HepG2 (cell line): ENCODE measurements around the gene NUP133. TPM values are rescaled to one million over a fixed set of nuclear protein-coding genes. Genes with fewer than 3 reads are reported as not detected.

ENCODE experiments used
- ATAC-seq: fragments of 200-7000 bp; cut with Tn5 transposase; 3 replicates; pipeline ENCODE4 v1.9.1; 2020; ENCODE audit warnings: mild to moderate bottlenecking, moderate library complexity
- BruUV-seq: library from RNA; stranded (reverse); fragments of 400-500 nt; replicated peaks from 2 replicates; lab custom pipeline; 2021; lab: Mats Ljungman, UMichigan
- CTCF ChIA-PET: fragments of 300-600 bp; formaldehyde crosslinking; extraction: SDS; loops from one replicate; lab custom pipeline; 2021; ENCODE audit warnings: low total read pairs, inconsistent platforms, low intra/inter-chr PET ratio; lab: Yijun Ruan, JAX
- POLR2A ChIA-PET: fragments of 350-600 bp; sonication (Branson Sonifier 250); formaldehyde crosslinking; loops from one replicate; lab custom pipeline; 2020; ENCODE audit warnings: antibody characterized with exemption, inconsistent platforms; lab: Yijun Ruan, JAX
- DNase-seq: peaks from one replicate; pipeline ENCODE4 v3.0.0-alpha.2; 2015; ENCODE audit warnings: low spot score
- FAIRE-seq: peaks from 3 replicates; lab custom pipeline; 2011; peaks lifted over from hg19 to GRCh38; lab: Jason Lieb, UNC
- H2AFZ ChIP-seq: one replicate; pipeline ENCODE4 v1.6.1; 2011; ENCODE audit warnings: low read length, inconsistent platforms
- H3K27ac ChIP-seq: fragments of 300-600 bp; 3 replicates; pipeline ENCODE4 v1.8.0; 2011; ENCODE audit warnings: mixed run types, mild to moderate bottlenecking, mixed read lengths, low read length, inconsistent platforms; ENCODE audit not compliant: insufficient read depth; ENCODE audit errors: extremely low read length
- H3K27me3 ChIP-seq, 2 experiments: fragments of 200-600 bp in 1 of 2; 2 replicates in 1 of 2; 3 replicates in 1 of 2; pipeline versions ENCODE4 v1.6.0 to v1.8.0; 2011; ENCODE audit warnings: low read length in 2 of 2, mild to moderate bottlenecking in 2 of 2, moderate library complexity in 2 of 2, inconsistent platforms in 1 of 2; ENCODE audit not compliant: insufficient read depth in 2 of 2, control insufficient read depth in 1 of 2
- H3K36me3 ChIP-seq, 2 experiments: fragments of 200-600 bp in 1 of 2; replicated peaks in 1 of 2; 2 replicates in 1 of 2; 3 replicates in 1 of 2; pipeline versions ENCODE4 v1.5.1 to v1.8.0; 2011; ENCODE audit warnings: low read length in 2 of 2, inconsistent platforms in 1 of 2; ENCODE audit not compliant: insufficient read depth in 2 of 2, control insufficient read depth in 1 of 2
- H3K4me1 ChIP-seq: 2 replicates; pipeline ENCODE4 v1.5.1; 2012; ENCODE audit warnings: low read length, inconsistent platforms; ENCODE audit not compliant: insufficient read depth
- H3K4me2 ChIP-seq: 2 replicates; pipeline ENCODE4 v1.6.0; 2011; ENCODE audit warnings: low read depth, low read length, inconsistent platforms
- H3K4me3 ChIP-seq, 3 experiments: fragments of 200-600 bp in 1 of 3; sonication (generic), shearing (Covaris generic) in 1 of 3; replicated peaks in 1 of 3; 2 replicates each; pipeline ENCODE4 v1.5.1; 2011 to 2016; ENCODE audit warnings: low read length in 3 of 3, inconsistent platforms in 2 of 3, low read depth in 2 of 3, mild to moderate bottlenecking in 2 of 3, control low read depth in 1 of 3, mixed read lengths in 1 of 3; ENCODE audit not compliant: insufficient read depth in 1 of 3
- H3K79me2 ChIP-seq: one replicate; pipeline ENCODE4 v1.6.1; 2011; ENCODE audit warnings: low read length, inconsistent platforms; ENCODE audit not compliant: insufficient read depth
- H3K9ac ChIP-seq: 2 replicates; pipeline ENCODE4 v1.6.0; 2011; ENCODE audit warnings: mild to moderate bottlenecking, low read depth, low read length, inconsistent platforms; ENCODE audit not compliant: insufficient read depth
- H3K9me3 ChIP-seq: 2 replicates; pipeline ENCODE4 v1.5.1; 2012; ENCODE audit warnings: mild to moderate bottlenecking, low read length
- H4K20me1 ChIP-seq: 2 replicates; pipeline ENCODE4 v1.6.0; 2011; ENCODE audit warnings: inconsistent platforms, mild to moderate bottlenecking, low read length, moderate library complexity; ENCODE audit not compliant: insufficient read depth
- BORCS8-MEF2B ChIP-seq: sonication (generic); formaldehyde crosslinking; IDR thresholded peaks from 2 replicates; pipeline ENCODE4 v1.8.0; 2022; ENCODE audit warnings: mild to moderate bottlenecking, missing genetic modification reagents
- CEBPB ChIP-seq: IDR thresholded peaks from 2 replicates; pipeline ENCODE4 v1.6.1; 2011; ENCODE audit warnings: low read depth, low read length, improper control_type of control experiment, borderline replicate concordance
- DR1 ChIP-seq: sonication (generic); formaldehyde crosslinking; IDR thresholded peaks from 2 replicates; pipeline ENCODE4 v1.8.0; 2021; ENCODE audit warnings: mild to moderate bottlenecking, missing genetic modification reagents, inconsistent platforms
- ERF ChIP-seq: IDR thresholded peaks from 2 replicates; pipeline ENCODE4 v1.6.1; 2018; ENCODE audit warnings: missing biosample characterization, missing genetic modification reagents
- FOSL1 ChIP-seq: sonication (generic); formaldehyde crosslinking; IDR thresholded peaks from 2 replicates; pipeline ENCODE4 v1.9.0; 2021; ENCODE audit warnings: missing genetic modification reagents, borderline replicate concordance
- GABPA ChIP-seq, 2 experiments: IDR thresholded peaks; 2 replicates each; pipeline ENCODE4 v1.6.1; 2011 to 2016; ENCODE audit warnings: low read depth in 2 of 2, low read length in 1 of 2, missing biosample characterization in 1 of 2, missing genetic modification characterization in 1 of 2
- GLI4 ChIP-seq: sonication (generic); formaldehyde crosslinking; IDR thresholded peaks from 2 replicates; pipeline ENCODE4 v1.5.1; 2020; ENCODE audit warnings: missing genetic modification reagents, mild to moderate bottlenecking, moderate library complexity, borderline replicate concordance
- HMG20B ChIP-seq: conservative IDR thresholded peaks from 2 replicates; pipeline ENCODE4 v1.6.1; 2016; ENCODE audit warnings: missing genetic modification reagents, missing compliant biosample characterization
- IRF2 ChIP-seq: IDR thresholded peaks from 2 replicates; pipeline ENCODE4 v1.6.1; 2018; ENCODE audit warnings: missing genetic modification reagents, missing compliant biosample characterization
- KLF9 ChIP-seq: IDR thresholded peaks from 2 replicates; pipeline ENCODE4 v1.6.1; 2016; ENCODE audit warnings: low read depth
- MXI1 ChIP-seq: IDR thresholded peaks from 3 replicates; pipeline ENCODE4 v1.6.1; 2012; ENCODE audit warnings: low read depth, low read length, inconsistent platforms, borderline replicate concordance
- NCOR1 ChIP-seq: fragments of 200-600 bp; sonication (generic); IDR thresholded peaks from 2 replicates; pipeline ENCODE4 v1.7.0; 2017; ENCODE audit warnings: antibody characterized with exemption, low read length, borderline replicate concordance
- RBM39 ChIP-seq: fragments of 200-400 bp; formaldehyde crosslinking; IDR thresholded peaks from one replicate; pipeline ENCODE4 v1.6.1; 2018; ENCODE audit warnings: antibody characterized with exemption, mild to moderate bottlenecking, low read depth, low read length; ENCODE audit not compliant: poor library complexity, severe bottlenecking
- RFXANK ChIP-seq: IDR thresholded peaks from 2 replicates; pipeline ENCODE4 v1.6.1; 2016
- RORA ChIP-seq: sonication (generic); formaldehyde crosslinking; IDR thresholded peaks from 2 replicates; pipeline ENCODE4 v1.5.0; 2020; ENCODE audit warnings: mild to moderate bottlenecking, missing genetic modification reagents, moderate library complexity
- ZNF234 ChIP-seq: sonication (generic); formaldehyde crosslinking; conservative IDR thresholded peaks from 2 replicates; pipeline ENCODE4 v1.5.1; 2020; ENCODE audit warnings: mild to moderate bottlenecking, missing genetic modification reagents
- ZNF562 ChIP-seq: sonication (generic); formaldehyde crosslinking; IDR thresholded peaks from 2 replicates; pipeline ENCODE4 v1.8.0; 2022; ENCODE audit warnings: missing genetic modification reagents, borderline replicate concordance
- ZNF572 ChIP-seq: sonication (generic); formaldehyde crosslinking; IDR thresholded peaks from 2 replicates; pipeline ENCODE4 v1.5.1; 2020; ENCODE audit warnings: mild to moderate bottlenecking, missing genetic modification reagents
- ZNF737 ChIP-seq: sonication (generic); formaldehyde crosslinking; IDR thresholded peaks from 2 replicates; pipeline ENCODE4 v1.5.0; 2020; ENCODE audit warnings: missing genetic modification reagents, mild to moderate bottlenecking, borderline replicate concordance
- WGBS: methylation state at CpG from one replicate; pipeline ENCODE4 v1.1.6; 2017; ENCODE audit warnings: low lambda C conversion rate; 5-methylcytosine and 5-hydroxymethylcytosine counted together
- in situ Hi-C: cut with HindIII; loops from 2 replicates; pipeline ENCODE4 v1.10.0; 2017; ENCODE audit warnings: low pct_unique_long_range_greater_than_20kb; ENCODE audit not compliant: extremely low pct_ligation_motif_present
- intact Hi-C: fragments of 100-400 bp; cut with micrococcal nuclease; formaldehyde crosslinking; loops from one replicate; pipeline ENCODE4 v1.10.0; 2022; ENCODE audit not compliant: unreplicated experiment
- polyA plus RNA-seq, 8 experiments: library from polyadenylated mRNA; depleted of rRNA in 3 of 8; stranded (reverse) in 7 of 8; unstranded in 1 of 8; fragments of >200 nt; fragmentation: Illumina TruSeq in 4 of 8; extraction: Trizol in 4 of 8; gene quantifications; 2 replicates each; pipeline versions ENCODE4 v1.2.1 to v1.2.3, GENCODE V29; 2011 to 2016; ENCODE audit warnings: low read depth in 4 of 8, missing spikeins in 1 of 8, mixed read lengths in 1 of 8; ENCODE audit not compliant: insufficient read depth in 1 of 8
- total RNA-seq, 5 experiments: library from RNA; depleted of rRNA; stranded (reverse); fragments of >200 nt; fragmentation: Illumina TruSeq; extraction: Trizol; gene quantifications; 2 replicates each; pipeline ENCODE4 v1.2.3, GENCODE V29; 2016; ENCODE audit warnings: low read depth in 1 of 5
- TF ChIP-seq, protein P1 (sequence below): sonication (generic); formaldehyde crosslinking; IDR thresholded peaks from 2 replicates; pipeline ENCODE4 v1.5.1; 2020; ENCODE audit warnings: missing genetic modification reagents, mild to moderate bottlenecking, borderline replicate concordance

NUP133 gene
- total and polyA plus RNA-seq, 2 of the 13 experiments (the other 11 are each of a cell fraction or from before 2014, with no cell fraction given) = 17.7 to 45.6 TPM

GRCh38 chr1:229402993-229403392, 105.1 kb downstream of the NUP133 start:
- H3K27ac ChIP-seq = no peak overlapping the region
- no peaks in the 10 kb centered on the region for H3K9me3 ChIP-seq
- intact Hi-C loops (no loop called here), in situ Hi-C loops (no loop called here)
- H3K4me3 ChIP-seq = no peak overlapping the region
- H3K36me3 ChIP-seq = no peaks in the 10 kb centered on the region
- DNase-seq = no peak
- BruUV-seq = no TSS peak
- CTCF ChIA-PET = no interaction called here
- peak overlapping the region; percentile 8; the same call in 1 of the 2 replicates for H3K4me2 ChIP-seq
- H3K27me3 ChIP-seq = no peaks in the 10 kb centered on the region; a peak in 2 of 5 replicates
- TF ChIP-seq RBM39 (no peak), IRF2 (CRISPR knock-in tag) (no peak), GLI4 (CRISPR knock-in tag) (no peak), RFXANK (no peak), BORCS8-MEF2B (CRISPR knock-in tag) (no peak), ZNF562 (CRISPR knock-in tag) (no peak), NCOR1 (no peak), HMG20B (no peak), ERF (no peak), KLF9 (CRISPR knock-in tag) (no peak), MXI1 (no peak), GABPA (IDR thresholded peaks at IDR 0.05; ENCODE audit: low read depth, low read length) (no peak), GABPA (CRISPR knock-in tag; IDR thresholded peaks at IDR 0.05; ENCODE audit: low read depth) (no peak), ZNF234 (no peak), RORA (CRISPR knock-in tag) (no peak), FOSL1 (CRISPR knock-in tag) (no peak), ZNF572 (no peak), ZNF737 (CRISPR knock-in tag) (no peak), CEBPB (no peak), DR1 (CRISPR knock-in tag) (no peak)
- TF ChIP-seq, protein P1, sequence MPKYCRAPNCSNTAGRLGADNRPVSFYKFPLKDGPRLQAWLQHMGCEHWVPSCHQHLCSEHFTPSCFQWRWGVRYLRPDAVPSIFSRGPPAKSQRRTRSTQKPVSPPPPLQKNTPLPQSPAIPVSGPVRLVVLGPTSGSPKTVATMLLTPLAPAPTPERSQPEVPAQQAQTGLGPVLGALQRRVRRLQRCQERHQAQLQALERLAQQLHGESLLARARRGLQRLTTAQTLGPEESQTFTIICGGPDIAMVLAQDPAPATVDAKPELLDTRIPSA (CRISPR knock-in tag) = no peak
- TF ChIP-seq, all 625 proteins: peak for 0
- ATAC-seq (peak; percentile 16; the same call in 2 of the 3 replicates), FAIRE-seq (no peak)
- no peak overlapping the region for H3K9ac ChIP-seq
- no peaks in the 10 kb centered on the region for H4K20me1 ChIP-seq
- H3K79me2 ChIP-seq = no peaks in the 10 kb centered on the region
- H3K4me1 ChIP-seq = peaks cover 48% of the 10 kb centered on the region
- WGBS = 44% methylated on average over 6 of the region's 6 CpGs
- H2AFZ ChIP-seq = no peak overlapping the region
- POLR2A ChIA-PET = no interaction called here
